Osteoblast (primary cell): ENCODE data around the gene GPATCH4. TPM values are rescaled to one million over a fixed set of nuclear protein-coding genes. Genes with fewer than 3 reads are reported as not detected.

ENCODE experiments used
- DNase-seq: peaks from one replicate; pipeline ENCODE4 v3.0.0; 2011; ENCODE audit warnings: low spot score, mixed read lengths; ENCODE audit not compliant: insufficient read length; ENCODE audit errors: missing footprints
- H2AFZ ChIP-seq: 2 replicates; pipeline ENCODE4 v1.6.0; 2011; ENCODE audit warnings: mild to moderate bottlenecking, low read length
- H3K27ac ChIP-seq: 2 replicates; pipeline ENCODE4 v1.5.1; 2011; ENCODE audit warnings: mild to moderate bottlenecking, low read depth, low read length, moderate library complexity
- H3K27me3 ChIP-seq: 2 replicates; pipeline ENCODE4 v1.6.0; 2012; ENCODE audit warnings: mild to moderate bottlenecking, control low read depth, inconsistent platforms, low read length, moderate library complexity; ENCODE audit not compliant: insufficient read depth
- H3K36me3 ChIP-seq: 2 replicates; pipeline ENCODE4 v1.5.1; 2011; ENCODE audit warnings: mild to moderate bottlenecking, low read length, control low read depth, moderate library complexity; ENCODE audit not compliant: insufficient read depth
- H3K4me1 ChIP-seq: 2 replicates; pipeline ENCODE4 v1.5.1; 2011; ENCODE audit warnings: mild to moderate bottlenecking, low read length, control low read depth, moderate library complexity; ENCODE audit not compliant: insufficient read depth
- H3K4me2 ChIP-seq: 2 replicates; pipeline ENCODE4 v1.6.0; 2011; ENCODE audit warnings: mild to moderate bottlenecking, low read length; ENCODE audit not compliant: insufficient read depth
- H3K4me3 ChIP-seq: fragments of 200-600 bp; sonication (generic); 3 replicates; pipeline ENCODE4 v1.5.1; 2012; ENCODE audit warnings: mild to moderate bottlenecking, low read length, inconsistent platforms; ENCODE audit not compliant: insufficient read depth
- H3K79me2 ChIP-seq: 2 replicates; pipeline ENCODE4 v1.6.0; 2012; ENCODE audit warnings: mild to moderate bottlenecking, low read length, control low read depth, inconsistent platforms; ENCODE audit not compliant: insufficient read depth
- H3K9me3 ChIP-seq: 2 replicates; pipeline ENCODE4 v1.5.1; 2011; ENCODE audit warnings: low read depth, low read length, control low read depth
- H4K20me1 ChIP-seq: 2 replicates; pipeline ENCODE4 v1.6.0; 2012; ENCODE audit warnings: mild to moderate bottlenecking, low read length, control low read depth; ENCODE audit not compliant: insufficient read depth
- CTCF ChIP-seq: IDR thresholded peaks from 2 replicates; pipeline ENCODE4 v1.5.1; 2011; ENCODE audit warnings: mild to moderate bottlenecking, low read depth, low read length, moderate library complexity; ENCODE audit errors: extremely low read depth
- total RNA-seq: library from RNA; depleted of rRNA; stranded (reverse); fragments of >200 nt; gene quantifications from 2 replicates; pipeline ENCODE4 v1.2.3, GENCODE V29; 2012

GPATCH4 gene
- total RNA-seq, 1 donor = 8.0 TPM

GRCh38 chr1:156577550-156577949, 23.7 kb downstream of the GPATCH4 start:
- peak; percentile 61 for DNase-seq

DNA sequence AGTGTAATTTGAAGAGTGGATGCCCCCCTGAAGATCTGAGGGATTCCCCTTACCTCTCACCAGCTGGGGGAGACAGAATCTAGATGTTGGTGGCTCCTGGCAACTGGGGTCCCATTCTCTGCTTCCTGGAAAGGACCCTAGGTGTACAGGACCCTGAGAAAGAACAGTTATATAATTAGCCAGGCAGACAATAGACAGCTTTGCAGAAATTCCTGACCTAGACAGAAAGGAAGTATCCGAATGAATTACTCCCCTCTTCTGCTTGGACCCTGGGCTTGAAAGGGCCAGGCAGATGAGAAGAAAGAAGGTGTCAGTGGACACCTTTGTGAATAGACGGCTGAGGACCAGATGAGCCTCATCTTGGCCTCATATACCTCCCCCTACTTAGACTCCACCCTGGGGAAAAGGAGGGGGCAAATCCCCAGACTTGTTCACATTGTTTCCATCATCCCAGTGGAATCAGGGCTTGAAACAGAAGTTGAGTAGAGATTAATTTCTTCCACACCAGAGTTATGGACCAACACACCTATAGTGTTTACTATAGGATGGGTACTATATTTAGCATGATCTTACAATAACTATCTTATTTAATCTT, 27.1 kb downstream of the GPATCH4 start:
- no peak overlapping the region for H3K27ac ChIP-seq
- no peak overlapping the region for H3K4me3 ChIP-seq
- H2AFZ ChIP-seq = no peak overlapping the region

More at GRCh38 chr1:156577550-156577949, 23.7 kb downstream of the GPATCH4 start:
- no peak overlapping the region for H2AFZ ChIP-seq
- no peak overlapping the region for H3K27ac ChIP-seq
- H3K27me3 ChIP-seq = peaks cover 18% of the 10 kb centered on the region
- H3K36me3 ChIP-seq = no peaks in the 10 kb centered on the region
- H3K9me3 ChIP-seq = no peaks in the 10 kb centered on the region
- no peaks in the 10 kb centered on the region for H4K20me1 ChIP-seq
- no peak for TF ChIP-seq CTCF
- no peaks in the 10 kb centered on the region for H3K4me1 ChIP-seq
- no peaks in the 10 kb centered on the region for H3K79me2 ChIP-seq
- no peak overlapping the region for H3K4me3 ChIP-seq
- H3K4me2 ChIP-seq = no peak overlapping the region

GRCh38 chr1:156572663-156573018, 28.6 kb downstream of the GPATCH4 start:
- DNase-seq = no peak
- peak overlapping the region; percentile 89 for H3K4me2 ChIP-seq
- no peak for TF ChIP-seq CTCF
- peaks cover 18% of the 10 kb centered on the region for H3K27me3 ChIP-seq
- no peak overlapping the region for H3K27ac ChIP-seq
- H4K20me1 ChIP-seq = no peaks in the 10 kb centered on the region
- peaks cover 17% of the 10 kb centered on the region for H3K4me1 ChIP-seq
- no peaks in the 10 kb centered on the region for H3K9me3 ChIP-seq
- peak overlapping the region; percentile 81 for H3K4me3 ChIP-seq
- H3K79me2 ChIP-seq = peaks cover 16% of the 10 kb centered on the region
- peak overlapping the region; percentile 85 for H2AFZ ChIP-seq
- H3K36me3 ChIP-seq = peaks cover 11% of the 10 kb centered on the region

More for the DNA sequence above, 27.1 kb downstream of the GPATCH4 start:
- peaks cover 7% of the 10 kb centered on the region for H3K36me3 ChIP-seq
- H3K4me2 ChIP-seq = no peak overlapping the region
- peaks cover 18% of the 10 kb centered on the region for H3K27me3 ChIP-seq
- H3K79me2 ChIP-seq = peaks cover 14% of the 10 kb centered on the region
- DNase-seq = no peak
- no peak for TF ChIP-seq CTCF
- H4K20me1 ChIP-seq = no peaks in the 10 kb centered on the region
- H3K4me1 ChIP-seq = peaks cover 17% of the 10 kb centered on the region
- H3K9me3 ChIP-seq = no peaks in the 10 kb centered on the region

DNA sequence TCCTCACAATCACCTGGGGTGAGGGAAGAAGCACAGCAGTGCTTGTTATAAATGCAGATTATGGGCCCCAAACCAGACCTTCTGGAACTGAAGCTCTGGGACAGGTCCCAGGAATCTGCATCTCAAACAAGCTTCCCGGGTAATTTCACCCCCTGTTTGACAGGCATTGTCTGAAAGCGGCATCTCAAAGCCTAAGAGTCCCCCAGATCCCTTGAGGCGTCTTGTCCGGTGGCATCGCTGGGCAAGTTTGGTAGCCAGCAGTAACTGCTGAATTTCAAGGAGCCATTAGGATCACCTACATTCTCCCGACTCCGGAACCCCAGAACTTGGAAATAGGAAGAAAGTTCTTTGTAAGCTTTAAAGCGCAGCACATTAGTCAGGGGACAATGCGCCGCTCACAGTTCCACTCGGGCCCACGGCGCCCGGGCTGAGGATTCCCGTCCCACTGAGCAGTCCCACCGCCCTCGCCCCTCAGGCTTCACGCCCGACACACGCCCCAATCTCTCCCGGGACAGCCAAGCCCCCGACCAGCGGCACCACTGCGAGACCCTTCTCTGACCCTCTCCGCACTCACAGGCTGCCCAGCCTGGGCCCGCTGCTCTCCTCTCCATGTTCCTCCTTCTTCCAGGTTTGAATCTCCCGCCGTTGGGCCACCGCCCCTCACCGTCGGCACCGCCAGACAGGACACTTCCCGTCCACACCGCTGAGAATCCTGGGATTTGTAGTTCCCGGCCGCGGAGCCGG, 29.2 kb downstream of the GPATCH4 start, which contains the start of gene IQGAP3:
Gene IQGAP3 (minus strand): TSS at position 647 of the 744 bp plus-strand sequence. CDS start 36 bp downstream, at position 611.
- no peaks in the 10 kb centered on the region for H3K9me3 ChIP-seq
- peaks cover 16% of the 10 kb centered on the region for H3K79me2 ChIP-seq
- H3K4me1 ChIP-seq = peaks cover 17% of the 10 kb centered on the region
- no peaks in the 10 kb centered on the region for H4K20me1 ChIP-seq
- peak within 1 kb of the TSS; percentile 85 for H2AFZ ChIP-seq
- H3K27me3 ChIP-seq = peaks cover 18% of the 10 kb centered on the region
- H3K27ac ChIP-seq = peak within 1 kb of the TSS; percentile 72
- peak; percentile 99 for DNase-seq
- H3K4me3 ChIP-seq = peak within 1 kb of the TSS; percentile 81
- no peak for TF ChIP-seq CTCF
- H3K36me3 ChIP-seq = peaks cover 16% of the 10 kb centered on the region
- H3K4me2 ChIP-seq = peak within 1 kb of the TSS; percentile 89
